Inflammatory macrophage treated with lipopolysaccharide for 1 hour (primary cell): ENCODE measurements around the gene FAM234A.

Experiments
- DNase-seq, 2 donors: peaks; one replicate each; pipeline ENCODE4 v3.0.0-alpha.2; 2020 to 2022

Gene FAM234A

GRCh38 chr16:283033-283805 is 48.6 kb downstream of the FAM234A start, which contains the start of gene PDIA2:
Gene PDIA2 (plus strand): TSS chr16:283164. CDS start chr16:283170, 6 bp downstream.
- no peak for DNase-seq

DNA sequence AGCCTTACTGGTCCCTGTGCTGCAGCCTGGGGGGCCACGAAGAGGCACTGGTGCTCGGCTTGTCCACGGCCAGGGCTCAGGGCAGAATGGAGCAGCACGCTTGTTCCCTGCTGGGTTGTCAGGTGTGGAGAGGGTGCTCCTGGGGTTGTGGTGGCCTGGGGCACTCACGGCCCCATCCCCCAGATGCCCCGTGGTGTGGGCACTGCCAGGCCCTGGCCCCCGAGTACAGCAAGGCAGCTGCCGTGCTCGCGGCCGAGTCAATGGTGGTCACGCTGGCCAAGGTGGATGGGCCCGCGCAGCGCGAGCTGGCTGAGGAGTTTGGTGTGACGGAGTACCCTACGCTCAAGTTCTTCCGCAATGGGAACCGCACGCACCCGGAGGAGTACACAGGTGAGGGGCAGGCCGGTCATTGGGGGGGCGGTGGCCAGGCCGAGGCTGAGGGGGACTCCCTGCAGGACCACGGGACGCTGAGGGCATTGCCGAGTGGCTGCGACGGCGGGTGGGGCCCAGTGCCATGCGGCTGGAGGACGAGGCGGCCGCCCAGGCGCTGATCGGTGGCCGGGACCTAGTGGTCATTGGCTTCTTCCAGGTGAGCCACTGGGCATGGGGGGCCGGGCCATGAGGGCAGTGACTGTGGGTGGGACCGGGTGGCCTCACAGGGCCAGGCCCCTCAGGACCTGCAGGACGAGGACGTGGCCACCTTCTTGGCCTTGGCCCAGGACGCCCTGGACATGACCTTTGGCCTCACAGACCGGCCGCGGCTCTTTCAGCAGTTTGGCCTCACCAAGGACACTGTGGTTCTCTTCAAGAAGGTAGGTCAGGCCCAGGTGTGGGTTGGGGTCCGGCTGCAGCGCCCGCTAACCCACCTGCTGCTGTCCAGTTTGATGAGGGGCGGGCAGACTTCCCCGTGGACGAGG is 49.8 kb downstream of the FAM234A start:
- DNase-seq, result no peak

DNA sequence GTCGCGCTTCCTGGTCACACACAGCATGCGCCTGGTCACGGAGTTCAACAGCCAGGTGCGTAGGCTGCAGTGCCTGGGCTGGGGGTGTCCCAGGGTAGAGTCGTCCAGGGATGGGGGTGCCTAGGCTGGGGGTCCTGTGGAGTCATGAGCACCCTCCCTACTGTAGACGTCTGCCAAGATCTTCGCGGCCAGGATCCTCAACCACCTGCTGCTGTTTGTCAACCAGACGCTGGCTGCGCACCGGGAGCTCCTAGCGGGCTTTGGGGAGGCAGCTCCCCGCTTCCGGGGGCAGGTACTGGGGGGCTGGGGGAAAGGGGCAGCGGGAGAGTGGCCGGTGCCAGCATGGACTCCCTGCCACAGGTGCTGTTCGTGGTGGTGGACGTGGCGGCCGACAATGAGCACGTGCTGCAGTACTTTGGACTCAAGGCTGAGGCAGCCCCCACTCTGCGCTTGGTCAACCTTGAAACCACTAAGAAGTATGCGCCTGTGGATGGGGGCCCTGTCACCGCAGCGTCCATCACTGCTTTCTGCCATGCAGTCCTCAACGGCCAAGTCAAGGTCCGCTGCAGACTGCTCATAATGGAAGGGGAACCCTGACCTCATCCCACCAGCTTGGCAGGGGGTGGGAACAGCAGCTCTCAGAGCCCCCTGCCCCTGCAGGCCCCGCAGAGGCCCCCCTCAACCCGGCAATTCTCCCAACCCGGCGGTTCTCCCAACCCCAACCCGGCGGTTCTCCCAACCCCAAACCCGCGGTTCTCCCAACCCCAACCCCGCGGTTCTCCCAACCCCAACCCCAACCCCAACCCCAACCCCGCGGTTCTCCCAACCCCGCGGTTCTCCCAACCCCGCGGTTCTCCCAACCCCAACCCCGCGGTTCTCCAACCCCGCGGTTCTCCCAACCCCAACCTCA is 50.8 kb downstream of the FAM234A start:
- no peak for DNase-seq

GRCh38 chr16:286491-287297 is 52.1 kb downstream of the FAM234A start:
- DNase-seq, result no peak

GRCh38 chr16:287298-287811 is 52.7 kb downstream of the FAM234A start:
- DNase-seq, result no peak

DNA sequence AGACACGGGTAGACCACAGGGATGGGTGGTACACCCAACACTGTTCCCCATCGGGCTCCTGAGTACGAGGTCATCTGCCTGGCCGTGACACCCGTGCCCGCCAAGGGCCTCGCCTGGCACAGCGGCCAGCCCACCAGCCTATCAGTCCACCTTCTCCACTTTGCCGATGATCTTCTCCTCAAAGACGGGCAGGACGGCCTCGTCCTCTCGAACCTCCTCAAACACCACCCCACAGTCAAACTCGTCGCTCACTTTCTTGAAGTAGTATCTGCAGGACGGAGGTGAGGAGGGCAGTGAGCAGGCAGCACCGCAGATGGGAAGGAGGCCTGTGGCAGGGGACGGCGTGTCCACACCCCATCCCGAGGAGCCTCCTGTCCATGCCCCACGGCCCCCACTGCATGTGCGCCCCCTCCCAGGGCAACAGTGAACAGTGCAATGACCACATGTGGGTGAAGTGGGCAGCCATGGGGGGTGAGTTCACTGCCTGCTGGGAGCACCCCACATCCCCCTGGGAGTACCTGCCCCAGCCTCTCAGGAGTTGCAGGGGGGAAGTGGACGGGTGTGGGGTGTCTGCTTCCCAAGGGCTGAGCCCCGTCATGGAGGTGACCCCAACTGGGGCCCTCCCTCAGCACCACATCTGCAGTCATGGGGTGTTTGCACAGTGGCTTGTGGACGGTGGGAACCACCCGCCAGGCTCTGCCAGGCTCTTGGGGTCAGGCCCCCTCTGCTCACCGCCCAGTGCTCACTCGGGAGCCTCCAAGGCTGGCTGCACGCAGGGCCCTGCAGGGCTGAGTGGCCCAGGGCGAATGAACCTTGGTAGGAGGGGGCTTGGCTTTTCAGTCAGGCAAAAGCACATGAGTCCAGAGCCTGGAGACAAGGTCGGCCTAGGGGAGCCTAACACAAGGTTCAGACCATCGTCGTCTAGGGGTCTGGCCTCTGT is 53.6 kb downstream of the FAM234A start:
- DNase-seq, result no peak

DNA sequence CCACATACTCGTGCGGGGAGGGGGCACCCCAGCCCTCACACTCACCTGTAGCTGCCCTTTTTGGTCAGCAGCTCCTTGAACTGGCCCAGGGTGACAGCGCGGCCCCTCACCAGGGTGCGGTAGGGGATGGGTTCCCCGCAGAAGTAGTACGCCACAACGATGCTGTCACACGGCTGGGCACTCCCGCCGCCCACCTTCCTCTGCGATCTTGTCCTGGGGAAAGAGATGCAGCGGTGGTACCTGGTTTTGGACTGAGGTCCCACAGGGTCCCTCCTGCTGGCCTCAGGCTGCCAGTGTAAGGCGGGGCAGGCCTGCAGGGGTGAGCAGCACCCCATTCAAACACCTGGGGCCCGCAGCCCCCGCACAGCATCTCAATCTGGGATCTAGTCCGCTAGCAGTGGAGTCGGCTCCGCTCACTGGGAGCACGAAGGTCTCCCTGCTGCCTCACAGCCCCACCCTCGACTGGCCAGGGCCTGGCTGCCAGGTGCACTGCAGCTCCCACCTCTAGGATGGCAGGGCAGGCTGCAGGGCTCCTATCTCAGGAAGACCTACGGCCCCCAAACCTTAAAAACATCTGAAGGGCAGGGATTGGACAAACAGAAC is 54.9 kb downstream of the FAM234A start:
- no peak for DNase-seq

- DNase-seq, result no peak
Observed at GRCh38 chr16:290015-290680, 55.5 kb downstream of the FAM234A start.

DNA sequence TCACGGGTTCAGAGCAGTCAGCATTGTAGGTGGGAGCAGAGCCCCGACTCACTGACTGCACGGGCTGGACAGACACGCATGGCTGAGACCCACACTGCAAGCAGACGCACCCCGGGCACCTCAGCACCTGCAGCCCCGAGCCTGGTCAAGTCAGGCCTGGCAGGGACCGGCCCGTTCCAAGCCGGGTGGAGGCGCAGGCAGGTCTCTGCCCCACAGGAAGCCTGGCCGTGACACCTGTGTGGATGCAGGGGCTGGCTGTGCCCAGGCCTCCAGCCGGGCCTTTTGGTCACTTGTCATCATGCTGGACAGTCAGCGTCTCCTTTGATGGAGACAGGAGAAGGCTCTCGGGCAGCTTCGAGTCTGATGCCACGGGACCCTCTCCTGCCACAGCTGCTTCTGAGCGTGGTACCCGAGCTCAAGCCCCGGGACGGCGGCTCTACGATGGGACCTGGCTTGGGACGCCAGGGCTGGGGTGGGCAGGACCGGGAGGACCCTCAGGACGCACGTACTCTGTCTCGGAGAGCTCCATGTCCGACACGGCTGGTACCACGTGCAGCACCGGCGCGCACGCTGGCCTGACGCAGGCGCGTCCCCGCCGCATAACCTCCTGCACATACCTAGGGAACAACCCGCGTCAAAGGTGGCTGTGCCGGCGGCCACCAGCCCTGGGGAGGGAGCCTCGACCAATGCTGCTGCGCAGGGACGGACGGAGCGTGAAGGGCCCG is 56.2 kb downstream of the FAM234A start:
- DNase-seq, result no peak

- DNase-seq, result no peak
Observed at GRCh38 chr16:291539-291938, 56.9 kb downstream of the FAM234A start.

GRCh38 chr16:293043-293775 is 58.6 kb downstream of the FAM234A start:
- no peak for DNase-seq

DNA sequence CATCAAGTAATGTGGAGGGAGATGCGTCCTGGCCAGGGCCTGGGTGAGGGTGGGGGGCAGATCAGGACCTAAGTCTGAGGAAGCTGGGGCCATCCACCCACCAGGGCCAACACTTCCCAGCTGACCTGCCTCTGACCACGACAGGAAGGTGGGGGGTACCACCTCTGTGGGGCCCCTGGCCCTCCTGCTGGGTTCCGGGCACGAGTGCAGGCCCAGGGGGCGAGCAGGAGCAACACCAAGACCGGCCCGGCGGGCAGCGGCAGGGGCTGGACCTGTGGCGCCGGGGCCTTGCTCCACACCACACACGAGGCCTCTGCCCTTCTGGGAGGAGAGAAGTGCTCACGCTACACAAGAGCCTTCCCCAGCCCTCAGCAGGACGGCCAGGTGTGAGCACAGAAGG is 61.7 kb downstream of the FAM234A start:
- no peak for DNase-seq

DNA sequence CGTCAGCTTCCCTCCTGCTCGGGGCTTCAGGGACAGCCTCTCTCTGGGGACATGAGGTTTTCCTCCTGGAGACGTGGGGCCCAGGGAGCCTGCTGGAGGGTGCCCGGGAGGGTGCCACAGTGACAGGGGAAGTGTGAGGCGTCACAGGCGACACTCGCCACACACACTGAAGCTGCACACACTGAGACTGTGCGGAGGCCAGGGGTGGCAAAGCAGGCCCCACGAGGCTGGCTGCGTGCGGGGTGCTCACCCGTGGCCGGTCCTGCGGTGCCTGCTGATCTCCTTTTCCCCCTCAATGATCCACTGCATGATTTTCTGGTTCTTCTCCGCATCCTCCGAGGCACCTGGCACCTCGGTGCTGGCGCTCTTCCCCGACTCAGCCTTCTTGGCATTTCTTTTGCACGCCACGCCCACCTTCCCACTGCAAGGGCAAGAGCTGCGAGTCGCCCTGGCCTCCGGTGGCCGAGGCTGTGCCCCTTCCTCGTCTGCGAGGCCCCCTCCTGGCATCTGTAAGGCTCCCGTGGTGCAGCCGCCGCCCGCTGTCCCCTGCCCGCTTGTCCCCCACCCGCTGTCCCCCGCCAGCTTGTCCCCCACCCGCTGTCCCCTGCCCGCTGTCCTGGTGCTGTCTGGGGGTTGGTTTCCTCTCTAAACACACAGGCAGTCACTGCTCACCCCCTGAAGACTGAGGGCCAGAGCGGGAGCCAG is 62.3 kb downstream of the FAM234A start:
- DNase-seq, result no peak

DNA sequence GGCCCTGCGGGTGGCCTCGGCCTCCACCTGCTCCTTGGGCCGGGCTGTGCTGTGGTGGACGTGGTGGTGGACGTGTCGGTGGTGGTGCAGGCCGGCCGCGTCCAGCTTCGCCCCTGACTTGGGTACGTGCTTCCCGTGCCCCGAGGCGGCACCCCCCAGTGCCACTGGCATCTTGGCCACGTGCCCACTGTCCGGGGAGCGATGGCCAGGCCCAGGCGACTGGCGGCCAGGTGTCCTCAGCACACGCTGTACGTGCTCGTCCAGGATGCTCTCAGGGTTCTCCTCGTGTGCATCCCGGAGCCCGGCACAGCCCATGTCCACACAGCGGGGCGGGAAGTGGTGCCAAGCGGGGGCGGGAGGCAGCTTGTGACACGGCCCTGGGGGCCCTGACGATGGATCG is 63.2 kb downstream of the FAM234A start:
- no peak for DNase-seq

- no peak for DNase-seq
Observed at GRCh38 chr16:301235-301634, 66.6 kb downstream of the FAM234A start.

DNA sequence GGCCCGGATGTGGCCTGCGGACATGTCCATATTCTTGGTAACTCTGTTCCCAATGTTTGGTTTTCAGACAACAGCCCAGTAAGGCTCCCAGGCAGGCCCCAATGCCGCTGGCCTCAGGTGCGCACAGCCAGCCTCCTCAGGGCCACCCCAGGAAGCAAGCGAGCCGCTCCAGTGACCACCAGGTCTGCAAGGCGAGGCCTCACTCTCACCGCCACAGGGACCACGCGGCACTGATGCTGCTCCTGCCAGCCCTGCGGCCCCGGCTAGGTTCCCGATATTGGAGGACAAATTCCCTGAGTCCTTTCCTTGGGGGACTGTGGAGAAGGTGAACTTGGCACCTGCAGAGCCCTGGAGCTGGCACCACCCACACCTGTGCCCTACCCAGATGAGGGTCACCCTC is 67.3 kb downstream of the FAM234A start:
- DNase-seq, result no peak

DNA sequence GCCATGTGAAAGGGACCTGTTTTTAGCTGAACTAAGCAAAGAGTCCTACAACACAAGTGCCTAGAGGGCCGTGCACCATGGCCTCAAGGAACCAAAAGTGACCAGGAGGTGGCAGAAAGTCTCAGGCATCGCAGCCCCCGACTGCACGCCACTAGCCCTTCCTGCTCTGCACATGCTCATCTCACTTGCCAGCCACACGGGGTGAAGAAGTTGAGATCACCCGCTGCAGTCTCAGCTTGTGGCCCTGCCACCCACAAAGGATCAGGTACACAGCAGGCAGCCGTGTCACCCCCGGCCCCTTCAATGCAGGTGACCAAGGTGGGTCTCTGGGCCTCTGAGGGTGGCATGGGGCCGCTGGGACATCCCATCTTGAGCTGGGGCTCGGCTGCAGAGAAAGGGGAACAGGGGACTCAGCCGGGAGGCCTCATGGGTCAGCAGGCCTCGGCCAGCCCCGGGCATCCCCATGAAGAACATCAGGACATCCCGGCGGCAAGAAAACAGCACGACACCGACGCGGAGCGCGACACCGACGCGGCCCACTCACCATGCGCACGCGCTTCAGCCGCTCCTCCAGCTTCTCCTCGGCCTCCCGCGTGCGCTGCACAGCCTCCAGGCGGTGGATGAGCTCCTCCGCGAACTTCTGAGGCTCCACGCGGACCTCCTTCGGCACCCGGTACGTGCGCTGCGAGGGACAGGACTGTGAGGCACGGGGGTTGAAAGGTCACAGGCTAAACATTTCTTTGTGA is 69.3 kb downstream of the FAM234A start:
- DNase-seq, result peak; percentile 22
